Measurements from ENCODE around the gene CCDC9B. TPM values are rescaled to one million over a fixed set of nuclear protein-coding genes. Genes with fewer than 3 reads are reported as not detected.

Gene CCDC9B
- 0.80 TPM for polyA plus RNA-seq (2013, experiment 1 of 2)
- 0.13 TPM for polyA plus RNA-seq (2013, experiment 2 of 2)

- Histone ChIP-seq H3K27ac (ENCODE audit: low read depth, low read length) (no peak within 1 kb of the TSS), H3K27me3 (ENCODE audit: insufficient read depth, low read length) (no peaks in the 10 kb centered on the region), H3K36me3 (ENCODE audit: insufficient read depth, low read length) (no peaks in the 10 kb centered on the region), H3K9me3 (ENCODE audit: insufficient read depth, low read depth, low read length) (no peaks in the 10 kb centered on the region), H3K9ac (ENCODE audit: low read depth, low read length) (peak within 1 kb of the TSS; percentile 14), H3K4me1 (ENCODE audit: insufficient read depth, low read length) (peaks cover 20% of the 10 kb centered on the region), H3K4me3 (ENCODE audit: low read length) (no peak within 1 kb of the TSS)
- 61% methylated on average over 17 of the region's 17 CpGs for WGBS
Observed at GRCh38 chr15:40340740-40341400, at the start of gene CCDC9B. TSS of gene CCDC9B (minus strand) at chr15:40340939. CDS start at chr15:40340819, 120 bp downstream.

- Histone ChIP-seq H3K27ac (ENCODE audit: low read depth, low read length) (no peak overlapping the region), H3K9me3 (ENCODE audit: insufficient read depth, low read depth, low read length) (no peaks in the 10 kb centered on the region), H3K27me3 (ENCODE audit: insufficient read depth, low read length) (no peaks in the 10 kb centered on the region), H3K9ac (ENCODE audit: low read depth, low read length) (no peak overlapping the region), H3K36me3 (ENCODE audit: insufficient read depth, low read length) (peaks cover 96% of the 10 kb centered on the region), H3K4me3 (ENCODE audit: low read length) (no peak overlapping the region), H3K4me1 (ENCODE audit: insufficient read depth, low read length) (no peaks in the 10 kb centered on the region)
- 93% methylated on average over 2 of the region's 2 CpGs for WGBS
Observed at GRCh38 chr15:40389824-40390595, 49.3 kb upstream of the CCDC9B start.

- Histone ChIP-seq H3K9ac (ENCODE audit: low read depth, low read length) (no peak overlapping the region), H3K36me3 (ENCODE audit: insufficient read depth, low read length) (peaks cover 94% of the 10 kb centered on the region)
- 96% methylated on average over 12 of the region's 13 CpGs for WGBS
Observed at GRCh38 chr15:40388941-40389823, 48.4 kb upstream of the CCDC9B start.

GRCh38 chr15:40386480-40386879, 45.7 kb upstream of the CCDC9B start:
- WGBS, result 97% methylated on average over 3 of the region's 3 CpGs
- Histone ChIP-seq H3K9ac (ENCODE audit: low read depth, low read length) (no peak overlapping the region), H3K4me3 (ENCODE audit: low read length) (no peak overlapping the region), H3K36me3 (ENCODE audit: insufficient read depth, low read length) (peaks cover 67% of the 10 kb centered on the region), H3K9me3 (ENCODE audit: insufficient read depth, low read depth, low read length) (no peaks in the 10 kb centered on the region), H3K4me1 (ENCODE audit: insufficient read depth, low read length) (0 out of 2 replicates have a peak, but pooled peaks cover 5% of the 10 kb centered on the region), H3K27ac (ENCODE audit: low read depth, low read length) (no peak overlapping the region), H3K27me3 (ENCODE audit: insufficient read depth, low read length) (no peaks in the 10 kb centered on the region)

More at GRCh38 chr15:40388941-40389823, 48.4 kb upstream of the CCDC9B start:
- no peak overlapping the region for H3K4me3 ChIP-seq (ENCODE audit: low read length)
- H3K4me1 ChIP-seq (ENCODE audit: insufficient read depth, low read length), result no peaks in the 10 kb centered on the region
- no peak overlapping the region for H3K27ac ChIP-seq (ENCODE audit: low read depth, low read length)
- no peaks in the 10 kb centered on the region for H3K9me3 ChIP-seq (ENCODE audit: insufficient read depth, low read depth, low read length)
- H3K27me3 ChIP-seq (ENCODE audit: insufficient read depth, low read length), result no peaks in the 10 kb centered on the region

- Histone ChIP-seq H3K4me3 (ENCODE audit: low read length) (peak within 1 kb of the TSS; percentile 85), H3K9ac (ENCODE audit: low read depth, low read length) (peak within 1 kb of the TSS; percentile 84), H3K36me3 (ENCODE audit: insufficient read depth, low read length) (peaks cover 31% of the 10 kb centered on the region), H3K27me3 (ENCODE audit: insufficient read depth, low read length) (no peaks in the 10 kb centered on the region), H3K27ac (ENCODE audit: low read depth, low read length) (peak within 1 kb of the TSS; percentile 70), H3K4me1 (ENCODE audit: insufficient read depth, low read length) (0 out of 2 replicates have a peak, but pooled peaks cover 5% of the 10 kb centered on the region), H3K9me3 (ENCODE audit: insufficient read depth, low read depth, low read length) (no peaks in the 10 kb centered on the region)
- WGBS, result 4% methylated on average over 57 of the region's 57 CpGs
Observed at GRCh38 chr15:40382580-40383456, 42.1 kb upstream of the CCDC9B start, which contains the start of gene KNSTRN. TSS of gene KNSTRN (plus strand) at chr15:40382721. CDS start at chr15:40382836, 115 bp downstream.

GRCh38 chr15:40381818-40382529, 41.2 kb upstream of the CCDC9B start:
- H3K9ac ChIP-seq (ENCODE audit: low read depth, low read length), result peak overlapping the region; percentile 33; the same call in 1 of the 2 replicates
- peak overlapping the region; percentile 46; the same call in 1 of the 2 replicates for H3K27ac ChIP-seq (ENCODE audit: low read depth, low read length)
- no peaks in the 10 kb centered on the region for H3K27me3 ChIP-seq (ENCODE audit: insufficient read depth, low read length)
- no peaks in the 10 kb centered on the region for H3K9me3 ChIP-seq (ENCODE audit: insufficient read depth, low read depth, low read length)
- peaks cover 23% of the 10 kb centered on the region for H3K36me3 ChIP-seq (ENCODE audit: insufficient read depth, low read length)
- 0 out of 2 replicates have a peak, but pooled peaks cover 5% of the 10 kb centered on the region for H3K4me1 ChIP-seq (ENCODE audit: insufficient read depth, low read length)
- 94% methylated on average over 9 of the region's 11 CpGs for WGBS
- H3K4me3 ChIP-seq (ENCODE audit: low read length), result peak overlapping the region; percentile 85

GRCh38 chr15:40380636-40381035, 39.9 kb upstream of the CCDC9B start:
- WGBS, result 94% methylated on average over 10 of the region's 10 CpGs
- Histone ChIP-seq H3K27me3 (ENCODE audit: insufficient read depth, low read length) (no peaks in the 10 kb centered on the region), H3K27ac (ENCODE audit: low read depth, low read length) (no peak overlapping the region), H3K9me3 (ENCODE audit: insufficient read depth, low read depth, low read length) (no peaks in the 10 kb centered on the region), H3K9ac (ENCODE audit: low read depth, low read length) (no peak overlapping the region), H3K36me3 (ENCODE audit: insufficient read depth, low read length) (peaks cover 10% of the 10 kb centered on the region), H3K4me1 (ENCODE audit: insufficient read depth, low read length) (0 out of 2 replicates have a peak, but pooled peaks cover 5% of the 10 kb centered on the region), H3K4me3 (ENCODE audit: low read length) (no peak overlapping the region)

GRCh38 chr15:40379853-40380252, 39.1 kb upstream of the CCDC9B start:
- WGBS, result 62% methylated on average over 4 of the region's 4 CpGs
- Histone ChIP-seq H3K4me3 (ENCODE audit: low read length) (no peak overlapping the region), H3K9ac (ENCODE audit: low read depth, low read length) (no peak overlapping the region), H3K4me1 (ENCODE audit: insufficient read depth, low read length) (0 out of 2 replicates have a peak, but pooled peaks cover 5% of the 10 kb centered on the region), H3K9me3 (ENCODE audit: insufficient read depth, low read depth, low read length) (no peaks in the 10 kb centered on the region), H3K27ac (ENCODE audit: low read depth, low read length) (no peak overlapping the region), H3K27me3 (ENCODE audit: insufficient read depth, low read length) (no peaks in the 10 kb centered on the region), H3K36me3 (ENCODE audit: insufficient read depth, low read length) (peaks cover 3% of the 10 kb centered on the region; the same call in 1 of the 2 replicates)

- H3K36me3 ChIP-seq (ENCODE audit: insufficient read depth, low read length), result no peaks in the 10 kb centered on the region
- no peaks in the 10 kb centered on the region for H3K27me3 ChIP-seq (ENCODE audit: insufficient read depth, low read length)
- H3K27ac ChIP-seq (ENCODE audit: low read depth, low read length), result no peak overlapping the region
- WGBS, result 97% methylated on average over 4 of the region's 4 CpGs
- no peaks in the 10 kb centered on the region for H3K9me3 ChIP-seq (ENCODE audit: insufficient read depth, low read depth, low read length)
- H3K9ac ChIP-seq (ENCODE audit: low read depth, low read length), result no peak overlapping the region
- 0 out of 2 replicates have a peak, but pooled peaks cover 5% of the 10 kb centered on the region for H3K4me1 ChIP-seq (ENCODE audit: insufficient read depth, low read length)
- no peak overlapping the region for H3K4me3 ChIP-seq (ENCODE audit: low read length)
Observed at GRCh38 chr15:40379374-40379773, 38.6 kb upstream of the CCDC9B start.
